Parathyroid adenoma (tissue), 2 donors: ENCODE results near the gene PXDC1.
A peak's percentile ranks its signal among the peaks of the same experiment; 100 is the strongest.

ENCODE experiments used
- H2AFZ ChIP-seq: fragments of 300-600 bp; sonication (generic); one replicate; pipeline ENCODE4 v1.7.0; 2017; ENCODE audit warnings: antibody characterized with exemption, mild to moderate bottlenecking
- H3K27ac ChIP-seq: fragments of 300-600 bp; sonication (generic); one replicate; pipeline ENCODE4 v1.7.0; 2017
- H3K27me3 ChIP-seq: fragments of 300-600 bp; sonication (generic); one replicate; pipeline ENCODE4 v1.7.0; 2017; ENCODE audit warnings: low read length; ENCODE audit not compliant: control insufficient read depth, insufficient read depth
- H3K36me3 ChIP-seq: fragments of 300-600 bp; sonication (generic); one replicate; pipeline ENCODE4 v1.7.0; 2017; ENCODE audit warnings: low read length; ENCODE audit not compliant: control insufficient read depth, insufficient read depth
- H3K4me1 ChIP-seq: fragments of 300-600 bp; sonication (generic); one replicate; pipeline ENCODE4 v1.7.0; 2017; ENCODE audit warnings: control low read depth
- H3K4me2 ChIP-seq: fragments of 300-600 bp; sonication (generic); one replicate; pipeline ENCODE4 v1.7.0; 2017; ENCODE audit warnings: low read length
- H3K4me3 ChIP-seq: fragments of 300-600 bp; sonication (generic); one replicate; pipeline ENCODE4 v1.7.0; 2017; ENCODE audit warnings: low read depth, low read length
- H3K79me2 ChIP-seq: fragments of 300-600 bp; sonication (generic); one replicate; pipeline ENCODE4 v1.7.0; 2017; ENCODE audit warnings: control low read depth
- H3K9ac ChIP-seq: fragments of 300-600 bp; sonication (generic); one replicate; pipeline ENCODE4 v1.7.0; 2017; ENCODE audit warnings: mild to moderate bottlenecking
- H3K9me3 ChIP-seq: fragments of 300-600 bp; sonication (generic); one replicate; pipeline ENCODE4 v1.7.0; 2017; ENCODE audit warnings: low read length; ENCODE audit not compliant: control insufficient read depth
- TF ChIP-seq, protein P1 (sequence below): fragments of 300-600 bp; sonication (generic); IDR thresholded peaks from one replicate; pipeline ENCODE4 v1.7.0; 2017; ENCODE audit warnings: antibody characterized with exemption, mild to moderate bottlenecking
- donor health status: primary hyperparathyroidism.

Gene PXDC1

DNA sequence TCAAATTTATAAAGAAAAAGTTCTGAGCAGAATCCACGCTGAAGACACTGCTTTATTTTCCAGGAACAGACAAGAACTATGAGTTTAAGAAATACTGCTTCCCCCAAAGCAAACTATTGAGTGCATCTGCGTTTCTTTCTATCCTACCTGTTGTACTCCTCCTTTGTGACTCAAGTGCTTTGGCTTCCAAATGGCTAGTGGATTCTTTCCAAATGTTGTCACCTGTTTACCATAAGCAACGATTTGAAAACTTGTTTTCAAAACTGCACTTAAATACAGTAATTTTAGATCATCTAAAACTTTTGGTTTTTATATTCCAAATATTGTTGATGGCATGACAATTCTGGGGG is 9.5 kb downstream of the PXDC1 start:
- H3K27me3 ChIP-seq = no peaks in the 10 kb centered on the region
- H3K4me2 ChIP-seq = peak overlapping the region; percentile 42
- no peak overlapping the region for H2AFZ ChIP-seq
- H3K9me3 ChIP-seq = no peaks in the 10 kb centered on the region
- H3K4me1 ChIP-seq = no peaks in the 10 kb centered on the region
- H3K79me2 ChIP-seq = peaks cover 21% of the 10 kb centered on the region
- no peaks in the 10 kb centered on the region for H3K36me3 ChIP-seq
- H3K4me3 ChIP-seq = no peak overlapping the region
- TF ChIP-seq, protein P1, sequence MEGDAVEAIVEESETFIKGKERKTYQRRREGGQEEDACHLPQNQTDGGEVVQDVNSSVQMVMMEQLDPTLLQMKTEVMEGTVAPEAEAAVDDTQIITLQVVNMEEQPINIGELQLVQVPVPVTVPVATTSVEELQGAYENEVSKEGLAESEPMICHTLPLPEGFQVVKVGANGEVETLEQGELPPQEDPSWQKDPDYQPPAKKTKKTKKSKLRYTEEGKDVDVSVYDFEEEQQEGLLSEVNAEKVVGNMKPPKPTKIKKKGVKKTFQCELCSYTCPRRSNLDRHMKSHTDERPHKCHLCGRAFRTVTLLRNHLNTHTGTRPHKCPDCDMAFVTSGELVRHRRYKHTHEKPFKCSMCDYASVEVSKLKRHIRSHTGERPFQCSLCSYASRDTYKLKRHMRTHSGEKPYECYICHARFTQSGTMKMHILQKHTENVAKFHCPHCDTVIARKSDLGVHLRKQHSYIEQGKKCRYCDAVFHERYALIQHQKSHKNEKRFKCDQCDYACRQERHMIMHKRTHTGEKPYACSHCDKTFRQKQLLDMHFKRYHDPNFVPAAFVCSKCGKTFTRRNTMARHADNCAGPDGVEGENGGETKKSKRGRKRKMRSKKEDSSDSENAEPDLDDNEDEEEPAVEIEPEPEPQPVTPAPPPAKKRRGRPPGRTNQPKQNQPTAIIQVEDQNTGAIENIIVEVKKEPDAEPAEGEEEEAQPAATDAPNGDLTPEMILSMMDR = no peak
- no peak overlapping the region for H3K9ac ChIP-seq
- no peak overlapping the region for H3K27ac ChIP-seq

DNA sequence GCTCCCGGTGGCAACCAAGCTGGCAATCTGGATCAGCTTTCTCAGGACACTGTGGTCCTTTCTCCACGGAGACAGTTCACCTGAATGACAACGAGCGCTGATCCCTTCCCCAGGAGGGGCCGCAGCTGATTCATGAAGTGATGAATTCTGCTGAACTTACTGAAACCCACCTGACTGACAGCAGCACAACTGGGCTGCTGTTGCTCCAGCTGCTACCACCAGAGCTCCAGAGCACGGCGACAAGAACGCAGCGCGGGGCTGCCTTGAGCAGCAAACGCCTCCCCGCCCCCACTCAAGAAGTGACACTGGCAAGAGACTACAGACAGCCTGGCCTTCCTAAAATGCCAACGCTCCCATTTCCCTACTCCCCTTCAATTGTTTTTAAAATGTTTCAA is 10.0 kb downstream of the PXDC1 start:
- Histone ChIP-seq H3K4me3 (no peak overlapping the region), H3K4me2 (no peak overlapping the region), H3K79me2 (peaks cover 21% of the 10 kb centered on the region), H3K27ac (peak overlapping the region; percentile 7), H3K36me3 (no peaks in the 10 kb centered on the region), H3K27me3 (no peaks in the 10 kb centered on the region), H2AFZ (no peak overlapping the region), H3K4me1 (no peaks in the 10 kb centered on the region), H3K9ac (no peak overlapping the region), H3K9me3 (no peaks in the 10 kb centered on the region)
- TF ChIP-seq, protein P1 = no peak

DNA sequence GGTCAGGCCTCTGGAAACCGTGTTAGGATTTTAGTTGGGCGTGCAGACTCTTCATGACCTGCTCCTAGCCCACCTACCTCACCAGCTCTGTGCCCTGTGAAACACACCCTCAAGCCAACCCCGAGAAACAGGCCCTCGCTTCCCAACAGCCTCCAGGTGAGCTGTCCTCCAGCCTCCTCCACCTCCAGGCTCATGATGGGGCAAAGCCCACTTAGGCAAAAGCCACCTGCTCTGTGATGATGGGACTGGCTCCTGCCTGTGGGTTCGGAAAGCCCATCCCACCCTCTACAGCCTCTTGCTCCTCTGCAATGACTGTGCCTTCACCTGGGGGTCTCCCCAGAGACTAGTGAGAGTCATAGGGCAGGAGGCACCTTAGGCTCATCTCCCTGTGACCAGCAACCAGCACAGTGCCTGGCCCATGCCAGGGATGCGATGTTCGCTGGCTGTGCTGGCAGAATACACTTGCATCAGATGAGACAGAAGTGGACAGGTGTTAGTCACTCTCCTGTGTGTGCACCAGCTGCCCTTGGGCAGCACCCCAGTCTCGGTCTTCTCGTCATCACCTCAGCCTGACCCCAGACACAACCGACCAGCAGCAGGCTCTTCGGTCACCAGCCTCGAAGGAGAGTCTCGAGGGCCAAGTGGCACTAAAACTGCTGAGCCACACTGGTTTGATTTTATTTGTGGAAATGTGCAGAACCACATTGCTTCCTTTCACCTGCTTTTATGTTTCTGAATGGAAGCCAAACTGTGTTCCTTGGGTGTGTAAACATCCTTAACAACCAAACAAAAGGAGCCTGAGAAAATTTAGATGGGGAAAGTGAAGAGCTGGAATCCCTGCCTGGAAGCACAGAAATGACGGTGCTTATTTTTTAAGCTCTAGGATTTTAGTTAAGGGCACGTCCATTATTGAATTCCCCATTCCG is 10.7 kb downstream of the PXDC1 start:
- no peaks in the 10 kb centered on the region for H3K9me3 ChIP-seq
- H3K27ac ChIP-seq = no peak overlapping the region
- H3K4me2 ChIP-seq = no peak overlapping the region
- no peak overlapping the region for H2AFZ ChIP-seq
- no peak overlapping the region for H3K9ac ChIP-seq
- H3K79me2 ChIP-seq = peaks cover 21% of the 10 kb centered on the region
- no peaks in the 10 kb centered on the region for H3K4me1 ChIP-seq
- H3K36me3 ChIP-seq = no peaks in the 10 kb centered on the region
- TF ChIP-seq, protein P1 = no peak
- no peak overlapping the region for H3K4me3 ChIP-seq
- H3K27me3 ChIP-seq = no peaks in the 10 kb centered on the region

GRCh38 chr6:3739311-3739897 is 12.1 kb downstream of the PXDC1 start:
- Histone ChIP-seq H2AFZ (no peak overlapping the region), H3K27ac (no peak overlapping the region), H3K36me3 (no peaks in the 10 kb centered on the region), H3K4me2 (no peak overlapping the region), H3K79me2 (peaks cover 26% of the 10 kb centered on the region), H3K9me3 (no peaks in the 10 kb centered on the region), H3K9ac (no peak overlapping the region), H3K4me3 (no peak overlapping the region), H3K27me3 (no peaks in the 10 kb centered on the region), H3K4me1 (no peaks in the 10 kb centered on the region)
- TF ChIP-seq, protein P1 = no peak
